HPDE6-E6E7 (cell line): ENCODE data around the gene PITPNM3.

ENCODE experiments used
- DNase-seq: peaks from one replicate; pipeline ENCODE4 v3.0.0; 2011; ENCODE audit warnings: missing footprints; ENCODE audit errors: extremely low spot score

Gene PITPNM3

GRCh38 chr17:6444571-6445335 is 111.6 kb downstream of the PITPNM3 start:
- DNase-seq: no peak

DNA sequence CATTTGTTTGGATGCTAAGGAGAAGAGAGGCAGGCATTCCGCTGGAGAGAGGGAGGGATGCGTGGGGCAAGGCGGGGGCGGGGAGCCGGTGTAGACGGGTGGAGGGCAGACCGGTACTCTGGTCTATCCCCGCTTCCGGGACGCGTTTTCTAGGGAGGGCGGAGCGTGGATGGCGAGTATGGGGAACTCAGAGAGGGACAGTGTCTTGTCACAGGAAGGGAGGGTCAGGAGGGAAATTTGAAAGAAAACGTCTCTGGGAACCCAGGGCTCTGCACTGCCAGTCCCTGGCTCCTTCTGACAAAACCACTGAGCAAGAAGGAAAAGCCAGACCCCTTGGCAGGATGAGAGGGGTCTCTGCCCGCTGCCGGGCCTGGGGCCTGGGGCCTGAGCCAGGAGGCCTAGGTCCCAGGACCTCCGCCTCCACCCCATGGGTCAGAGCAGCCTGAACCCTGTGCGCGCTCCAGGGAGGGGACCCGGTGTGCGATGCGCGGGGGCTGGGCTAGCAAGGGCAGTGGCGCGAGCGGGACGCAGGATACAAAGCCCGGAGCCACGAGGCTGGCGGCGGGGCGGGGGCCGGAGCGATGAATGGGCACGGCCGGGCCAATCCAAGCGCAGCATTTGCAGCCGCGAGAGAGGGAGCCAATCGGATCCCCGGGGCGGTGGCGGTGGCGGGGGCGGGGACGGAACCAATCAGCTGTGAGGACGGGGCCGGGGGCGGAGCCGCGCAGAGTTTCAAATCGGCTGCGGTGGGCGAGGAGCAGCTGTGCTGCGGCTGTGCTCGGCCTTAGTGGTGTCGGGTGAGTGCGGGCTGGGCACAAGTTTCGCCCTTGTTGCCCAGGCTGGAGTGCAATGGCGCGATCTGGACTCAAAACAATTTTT is 112.4 kb downstream of the PITPNM3 start, which contains the start of gene PIMREG:
PIMREG (plus strand) TSS at position 764 of the 879 bp plus-strand sequence. CDS start 656 bp downstream, outside the sequence.
- peak; percentile 95 for DNase-seq

GRCh38 chr17:6442775-6443174 is 113.6 kb downstream of the PITPNM3 start:
- no peak for DNase-seq

DNA sequence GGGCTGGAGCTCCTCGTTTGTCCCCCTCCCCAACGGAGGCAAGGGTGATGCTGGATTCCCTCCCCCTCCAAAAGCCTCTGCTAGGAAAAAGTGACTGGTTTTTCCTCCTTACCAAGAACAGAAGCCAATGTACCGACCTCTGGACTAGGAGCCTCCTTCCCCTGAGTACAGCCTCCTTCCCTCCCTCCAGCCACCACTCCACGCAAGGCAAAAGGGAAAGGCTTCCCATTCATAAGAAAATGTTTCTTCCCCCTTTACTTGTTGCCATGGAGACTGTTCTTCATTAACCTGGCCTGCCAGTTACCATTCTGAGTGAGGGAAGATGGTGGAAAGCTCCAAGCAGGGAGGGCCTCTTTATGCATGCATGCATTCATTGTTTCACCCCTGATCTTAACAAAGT is 116.4 kb downstream of the PITPNM3 start:
- DNase-seq: no peak

GRCh38 chr17:6437956-6438355 is 118.4 kb downstream of the PITPNM3 start:
- DNase-seq: no peak

DNA sequence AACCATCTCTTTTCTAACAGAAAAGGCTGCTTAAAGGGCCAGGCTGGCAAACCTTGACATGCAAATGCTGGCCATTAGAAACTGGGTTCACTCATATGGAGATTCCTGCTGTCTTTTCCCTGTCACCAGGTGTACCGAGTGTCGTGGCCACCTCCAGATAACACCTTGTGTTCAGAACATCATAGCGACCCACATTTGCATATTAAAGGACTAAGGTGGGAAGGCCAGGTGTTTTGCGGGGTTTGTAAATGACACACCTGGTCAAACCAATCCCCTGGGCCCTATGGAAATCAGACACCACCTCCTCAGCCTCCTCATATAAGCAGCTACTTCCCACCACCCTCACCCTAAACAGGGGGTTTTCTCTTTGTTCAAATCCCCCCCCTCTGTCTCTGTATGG is 118.9 kb downstream of the PITPNM3 start:
- no peak for DNase-seq

DNA sequence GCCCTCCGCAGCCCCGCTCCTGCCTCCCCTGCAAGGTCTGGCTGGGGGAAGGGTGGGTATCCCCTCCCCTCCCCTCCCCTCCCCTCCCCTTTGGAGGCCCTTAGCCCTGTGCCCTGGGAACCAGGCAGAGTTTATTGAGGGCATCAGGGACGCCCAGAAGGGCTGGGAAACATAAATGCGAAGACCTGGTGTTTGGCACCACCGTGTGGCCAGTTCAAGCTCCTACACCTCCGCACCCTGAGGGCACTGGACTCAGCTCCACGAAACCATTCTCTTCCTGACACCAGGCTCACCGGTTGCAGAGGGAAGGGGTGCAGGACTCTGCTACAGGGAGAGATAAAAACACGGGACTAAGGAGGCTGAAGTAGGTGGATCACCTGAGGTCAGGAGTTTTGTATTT is 120.4 kb downstream of the PITPNM3 start:
- DNase-seq: peak; percentile 80

GRCh38 chr17:6435051-6435450 is 121.3 kb downstream of the PITPNM3 start, which contains the start of gene AIPL1:
TSS of gene AIPL1 (minus strand) at chr17:6435121. CDS start at chr17:6435104, 17 bp downstream.
- DNase-seq: no peak

- DNase-seq: no peak
These were observed 125.6 kb downstream of the PITPNM3 start for GRCh38 chr17:6430769-6431168.

- no peak for DNase-seq
These were observed 127.1 kb downstream of the PITPNM3 start for GRCh38 chr17:6429266-6429665.

GRCh38 chr17:6428207-6428965 is 128.0 kb downstream of the PITPNM3 start:
- DNase-seq: no peak

- no peak for DNase-seq
These were observed 129.0 kb downstream of the PITPNM3 start for GRCh38 chr17:6427279-6427781.

DNA sequence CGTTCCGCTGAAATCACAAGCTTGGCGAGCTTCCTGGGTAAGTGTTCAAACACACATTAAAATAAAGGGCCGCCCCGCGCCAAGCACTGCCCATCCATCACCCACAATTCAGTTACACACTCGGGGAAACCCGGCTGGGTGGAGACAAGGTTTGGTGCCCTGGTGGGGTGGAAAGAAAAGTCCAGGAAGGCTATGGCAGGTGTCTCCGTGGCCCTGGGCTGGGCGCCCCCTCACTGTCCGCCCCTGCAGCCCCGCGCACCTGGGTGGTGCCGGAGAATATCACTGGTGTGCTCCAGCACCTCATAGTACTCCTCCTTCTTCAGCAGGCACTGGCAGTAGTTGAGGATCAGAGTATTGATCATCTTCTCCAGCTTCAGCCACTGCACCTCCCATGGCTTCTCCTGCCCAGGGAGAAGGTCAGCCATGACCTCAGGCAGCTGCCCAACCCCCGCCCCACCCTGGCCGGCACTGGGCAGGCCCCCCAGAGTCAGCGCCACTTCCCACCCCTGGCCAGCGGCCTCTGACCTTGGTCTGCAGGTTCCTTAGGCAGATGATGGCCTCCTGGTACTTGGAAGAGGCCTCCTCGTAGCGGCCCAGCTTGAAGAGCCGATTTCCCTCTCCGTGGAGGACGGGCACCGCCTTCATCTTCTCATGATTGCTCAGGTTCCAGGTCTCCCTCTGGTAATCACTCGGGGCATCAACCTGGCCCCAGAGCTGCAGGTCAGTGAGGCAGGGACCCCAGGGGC is 129.8 kb downstream of the PITPNM3 start:
- DNase-seq: no peak

- no peak for DNase-seq
These were observed 130.9 kb downstream of the PITPNM3 start for GRCh38 chr17:6425407-6425806.

- no peak for DNase-seq
These were observed 132.4 kb downstream of the PITPNM3 start for GRCh38 chr17:6423931-6424330.

DNA sequence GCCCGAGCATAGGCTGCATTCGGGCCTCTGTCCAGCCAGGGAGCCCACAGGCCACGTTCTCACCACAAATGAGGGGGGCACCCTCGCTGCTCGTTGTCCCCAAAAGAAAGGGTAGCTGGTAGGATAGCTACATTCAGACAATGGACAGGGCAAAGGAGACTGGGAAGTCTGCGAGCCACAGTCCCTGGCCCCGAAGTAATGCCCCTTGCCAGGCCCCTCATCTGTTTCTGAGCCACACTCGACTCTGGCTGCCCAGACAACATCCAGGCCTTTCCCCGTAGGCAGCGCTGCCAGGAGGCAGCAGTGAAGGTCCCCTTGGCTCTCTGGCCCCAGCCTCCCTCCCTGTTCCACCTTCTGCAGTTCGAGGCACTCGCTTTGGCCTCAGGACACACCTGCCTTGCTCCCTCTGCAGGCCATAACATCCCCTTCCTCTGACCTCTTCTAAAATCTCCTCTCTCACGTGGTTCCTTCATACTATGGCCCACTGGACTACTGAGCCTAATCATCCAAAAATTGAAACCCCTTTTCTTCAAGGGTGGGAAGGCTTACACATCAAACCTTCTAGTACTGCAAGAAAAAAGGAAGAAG is 133.6 kb downstream of the PITPNM3 start:
- DNase-seq: no peak

- peak; percentile 73 for DNase-seq
These were observed 134.4 kb downstream of the PITPNM3 start for GRCh38 chr17:6421700-6422604.

DNA sequence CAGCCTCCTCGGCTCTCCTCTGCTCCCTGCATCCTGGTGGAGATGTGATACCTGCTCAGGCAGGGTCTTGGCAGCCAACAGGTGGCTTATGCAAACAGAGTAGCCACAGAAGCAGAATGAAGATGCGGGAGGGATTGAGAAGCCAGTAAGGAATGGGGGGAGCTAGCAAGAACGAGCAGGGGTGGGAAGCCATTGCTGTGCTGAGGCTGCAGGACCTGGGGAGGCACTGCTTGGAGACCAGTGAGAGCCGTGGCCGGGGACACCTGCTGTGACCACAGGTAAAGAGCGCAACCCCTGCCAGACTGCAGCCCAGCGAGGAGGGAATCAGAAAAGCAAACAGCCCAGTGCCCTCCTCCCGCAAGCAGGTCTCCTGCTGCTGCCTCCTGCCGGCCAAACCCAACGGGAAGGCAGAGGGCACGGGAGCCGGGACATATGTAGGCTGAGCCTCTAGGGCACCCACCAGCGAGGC is 136.1 kb downstream of the PITPNM3 start:
- no peak for DNase-seq

GRCh38 chr17:6415616-6416015 is 140.7 kb downstream of the PITPNM3 start:
- DNase-seq: no peak
